H1 (cell line): ENCODE data around the gene DLG1. TPM values are rescaled to one million over a fixed set of nuclear protein-coding genes. Genes with fewer than 3 reads are reported as not detected.

Experiments
- CBX8 ChIP-seq: fragments of 300-800, 300-1000 bp; sonication (generic); IDR thresholded peaks from 2 replicates; pipeline ENCODE4 v1.7.1; 2016; ENCODE audit warnings: low read depth, low read length, borderline replicate concordance
- KDM1A ChIP-seq: fragments of 200-600, 300-600 bp; sonication (generic); IDR thresholded peaks from 2 replicates; pipeline ENCODE4 v1.7.1; 2016; ENCODE audit warnings: mild to moderate bottlenecking, low read length, borderline replicate concordance
- RAD21 ChIP-seq, 2 experiments: IDR thresholded peaks in 1 of 2; conservative IDR thresholded peaks in 1 of 2; 2 replicates each; pipeline ENCODE4 v1.6.1; 2011; ENCODE audit warnings: low read depth in 2 of 2, low read length in 2 of 2, improper control_type of control experiment in 1 of 2, inconsistent platforms in 1 of 2, mild to moderate bottlenecking in 1 of 2, moderate library complexity in 1 of 2
- polyA plus RNA-seq, 7 experiments: library from polyadenylated mRNA; depleted of rRNA in 3 of 7; stranded (reverse) in 5 of 7; unstranded in 2 of 7; fragments of >200 nt in 5 of 7; fragments of 200-250 nt in 2 of 7; gene quantifications; 1 replicate in 5 of 7; 2 replicates in 1 of 7; 4 replicates in 1 of 7; pipeline versions ENCODE4 v1.2.1 to v1.2.3, GENCODE V29; 2011 to 2013; ENCODE audit warnings: missing spikeins in 2 of 7, mixed read lengths in 2 of 7
- total RNA-seq: library from RNA; stranded (reverse); fragmentation: NEBNext Ultra II Directional; extraction: Animal tissue kit (Norgen Biotek cat#: 25700); gene quantifications from 2 replicates; pipeline ENCODE4 v1.2.1, GENCODE V29; 2021
- TF ChIP-seq, protein P1 (sequence below): IDR thresholded peaks from 2 replicates; pipeline ENCODE4 v1.6.1; 2012; ENCODE audit warnings: inconsistent platforms
- TF ChIP-seq, protein P2 (sequence below): IDR thresholded peaks from 2 replicates; pipeline ENCODE4 v1.6.1; 2012; ENCODE audit warnings: inconsistent platforms

The DLG1 gene
- total and polyA plus RNA-seq, 2 of the 8 experiments (the other 6 are each of a cell fraction or from before 2014, with no cell fraction given): 13.4 to 78.8 TPM

DNA sequence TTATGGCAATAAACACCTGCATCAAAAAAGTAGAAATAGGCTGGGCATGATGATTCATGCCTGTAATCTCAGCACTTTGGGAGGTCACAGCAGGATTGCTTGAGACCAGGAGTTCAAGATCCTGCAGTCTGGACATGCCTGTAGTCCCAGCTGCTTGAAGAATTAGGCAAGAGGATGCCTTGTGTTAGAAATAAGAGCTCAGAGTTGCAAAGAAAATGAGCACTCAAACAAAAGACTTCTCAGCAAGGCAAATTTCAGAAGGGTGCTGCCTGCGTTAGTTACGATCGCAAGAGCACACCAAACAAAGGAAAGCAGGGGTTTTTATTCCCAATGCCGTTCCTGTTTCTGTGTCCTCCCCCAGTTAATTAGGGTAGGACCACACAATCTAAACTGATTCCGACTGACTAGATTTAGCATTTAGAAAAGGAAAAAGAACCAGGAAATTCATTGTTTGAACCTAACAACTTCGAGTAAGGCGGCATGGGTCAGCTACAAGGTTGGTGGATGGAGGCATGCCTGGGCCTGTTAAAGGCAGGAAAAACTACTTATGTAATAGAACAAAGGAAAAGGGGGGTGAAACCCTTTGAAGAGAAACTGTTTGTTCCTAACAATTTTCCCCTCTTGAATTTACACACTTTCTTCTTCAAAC lies 55.5 kb downstream of the DLG1 start (continued):
- TF ChIP-seq, protein P1, sequence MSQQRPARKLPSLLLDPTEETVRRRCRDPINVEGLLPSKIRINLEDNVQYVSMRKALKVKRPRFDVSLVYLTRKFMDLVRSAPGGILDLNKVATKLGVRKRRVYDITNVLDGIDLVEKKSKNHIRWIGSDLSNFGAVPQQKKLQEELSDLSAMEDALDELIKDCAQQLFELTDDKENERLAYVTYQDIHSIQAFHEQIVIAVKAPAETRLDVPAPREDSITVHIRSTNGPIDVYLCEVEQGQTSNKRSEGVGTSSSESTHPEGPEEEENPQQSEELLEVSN: peak; percentile 47; the same call in 1 of the 2 replicates
- no peak for TF ChIP-seq RAD21 (IDR thresholded peaks at IDR 0.05 in 1 of 2, conservative IDR thresholded peaks at IDR 0.05 in 1 of 2; ENCODE audit: low read depth in 2 of 2, low read length in 2 of 2)
- TF ChIP-seq, protein P2, sequence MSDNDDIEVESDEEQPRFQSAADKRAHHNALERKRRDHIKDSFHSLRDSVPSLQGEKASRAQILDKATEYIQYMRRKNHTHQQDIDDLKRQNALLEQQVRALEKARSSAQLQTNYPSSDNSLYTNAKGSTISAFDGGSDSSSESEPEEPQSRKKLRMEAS: peak; percentile 56; the same call in 1 of the 2 replicates
- 0 out of 2 replicates have a peak, but pooled peaks have one; percentile 18 for TF ChIP-seq KDM1A
- TF ChIP-seq CBX8: no peak
